GM13977 (cell line): ENCODE measurements around the gene HS3ST4.

Experiments
- DNase-seq: peaks from one replicate; pipeline ENCODE4 v3.0.0; 2012; ENCODE audit warnings: low spot score
- CTCF ChIP-seq: IDR thresholded peaks from 2 replicates; pipeline ENCODE4 v1.5.1; 2012; ENCODE audit warnings: mild to moderate bottlenecking, control low read depth; ENCODE audit not compliant: insufficient read depth; ENCODE audit errors: extremely low read depth, missing control alignments
- in situ Hi-C: fragments of 300-500 bp; cut with MboI; formaldehyde crosslinking; loops from one replicate; pipeline ENCODE4 v1.12.0; 2022; ENCODE audit warnings: low sequenced_read_pairs, low pct_unique_long_range_greater_than_20kb, mixed read lengths, inconsistent platforms; ENCODE audit not compliant: unreplicated experiment

Gene HS3ST4

GRCh38 chr16:25783226-25783625 is 91.5 kb downstream of the HS3ST4 start:
- in situ Hi-C loops: no loop called here
- DNase-seq: no peak
- no peak for TF ChIP-seq CTCF

GRCh38 chr16:25785361-25785760 is 93.6 kb downstream of the HS3ST4 start:
- in situ Hi-C loops: no loop called here
- no peak for DNase-seq
- TF ChIP-seq CTCF: no peak

- no peak for TF ChIP-seq CTCF
- DNase-seq: no peak
- in situ Hi-C loops: no loop called here
These were observed 95.0 kb downstream of the HS3ST4 start for GRCh38 chr16:25786748-25787147.

GRCh38 chr16:25788637-25789036 is 96.9 kb downstream of the HS3ST4 start:
- DNase-seq: no peak
- no peak for TF ChIP-seq CTCF

GRCh38 chr16:25796239-25796638 is 104.5 kb downstream of the HS3ST4 start:
- DNase-seq: no peak
- in situ Hi-C loops: no loop called here
- no peak for TF ChIP-seq CTCF

More at GRCh38 chr16:25788637-25789036, 96.9 kb downstream of the HS3ST4 start:
- in situ Hi-C loops: no loop called here

GRCh38 chr16:25798065-25798464 is 106.3 kb downstream of the HS3ST4 start:
- no peak for DNase-seq
- in situ Hi-C loops: no loop called here
- no peak for TF ChIP-seq CTCF

GRCh38 chr16:25799816-25800215 is 108.1 kb downstream of the HS3ST4 start:
- in situ Hi-C loops: no loop called here
- no peak for TF ChIP-seq CTCF
- DNase-seq: no peak
